ENCODE results near the gene CD4.

The CD4 gene

GRCh38 chr12:6828781-6829535 is 39.6 kb downstream of the CD4 start:
- no peak for DNase-seq (ENCODE audit: low read depth)

- DNase-seq (ENCODE audit: low read depth) = no peak
Observed at GRCh38 chr12:6829536-6830220, 40.4 kb downstream of the CD4 start.

GRCh38 chr12:6830286-6830890 is 41.1 kb downstream of the CD4 start:
- no peak for DNase-seq (ENCODE audit: low read depth)

- DNase-seq (ENCODE audit: low read depth) = no peak
Observed at GRCh38 chr12:6830999-6831398, 41.7 kb downstream of the CD4 start.

- no peak for DNase-seq (ENCODE audit: low read depth)
Observed at GRCh38 chr12:6831450-6831995, 42.2 kb downstream of the CD4 start.

- no peak for DNase-seq (ENCODE audit: low read depth)
Observed at GRCh38 chr12:6832125-6832524, 42.8 kb downstream of the CD4 start.

- DNase-seq (ENCODE audit: low read depth) = no peak
Observed at GRCh38 chr12:6833189-6833890, 44.0 kb downstream of the CD4 start.

GRCh38 chr12:6834254-6834653 is 44.9 kb downstream of the CD4 start:
- no peak for DNase-seq (ENCODE audit: low read depth)

- DNase-seq (ENCODE audit: low read depth) = no peak
Observed at GRCh38 chr12:6834873-6835272, 45.5 kb downstream of the CD4 start.

- DNase-seq (ENCODE audit: low read depth) = no peak
Observed at GRCh38 chr12:6836851-6837250, 47.5 kb downstream of the CD4 start.

- DNase-seq (ENCODE audit: low read depth) = no peak
Observed at GRCh38 chr12:6837370-6838060, 48.2 kb downstream of the CD4 start.

GRCh38 chr12:6838854-6839253 is 49.5 kb downstream of the CD4 start:
- no peak for DNase-seq (ENCODE audit: low read depth)

GRCh38 chr12:6839482-6840201 is 50.3 kb downstream of the CD4 start:
- DNase-seq (ENCODE audit: low read depth) = no peak

- no peak for DNase-seq (ENCODE audit: low read depth)
Observed at GRCh38 chr12:6840330-6840729, 51.0 kb downstream of the CD4 start.

- DNase-seq (ENCODE audit: low read depth) = no peak
Observed at GRCh38 chr12:6840761-6841515, 51.6 kb downstream of the CD4 start, which contains the start of gene GNB3. GNB3 (plus strand) TSS chr12:6840925; CDS start chr12:6841288, 363 bp downstream.

- DNase-seq (ENCODE audit: low read depth) = no peak
Observed at GRCh38 chr12:6842075-6842474, 52.7 kb downstream of the CD4 start.

GRCh38 chr12:6843118-6843902 is 54.0 kb downstream of the CD4 start:
- no peak for DNase-seq (ENCODE audit: low read depth)

GRCh38 chr12:6845395-6845794 is 56.1 kb downstream of the CD4 start:
- DNase-seq (ENCODE audit: low read depth) = no peak

- no peak for DNase-seq (ENCODE audit: low read depth)
Observed at GRCh38 chr12:6846316-6846869, 57.1 kb downstream of the CD4 start.

Measured in stimulated activated CD8-positive, alpha-beta memory T cell treated with anti-CD3 and anti-CD28 coated beads, Interleukin-15, amount 100 ng/mL, for 1 hour (primary cell).